H1 (cell line): Measurements from ENCODE around the gene RPTOR. TPM values are rescaled to one million over a fixed set of nuclear protein-coding genes. Genes with fewer than 3 reads are reported as not detected.

Experiments used
- CTCF ChIA-PET: fragments of 300-600 bp; sonication (Branson Sonifier 250); formaldehyde crosslinking; loops from one replicate; lab custom pipeline; 2021; ENCODE audit not compliant: partially characterized antibody; lab: Charles Lee
- POLR2A ChIA-PET: fragments of 300-600 bp; sonication (Branson Sonifier 250); formaldehyde crosslinking; loops from one replicate; lab custom pipeline; 2021; ENCODE audit warnings: inconsistent platforms; ENCODE audit not compliant: partially characterized antibody; lab: Charles Lee
- DNase-seq, 2 experiments: peaks; one replicate each; pipeline versions ENCODE4 v3.0.0 to v3.0.0-alpha.2; 2010 to 2022; ENCODE audit warnings: low spot score in 2 of 2, low read depth in 1 of 2, mixed read lengths in 1 of 2
- FAIRE-seq: peaks from 2 replicates; lab custom pipeline; 2011; peaks lifted over from hg19 to GRCh38; lab: Jason Lieb, UNC
- H2AFZ ChIP-seq: 2 replicates; pipeline ENCODE4 v1.8.1; 2012; ENCODE audit warnings: low read length, inconsistent platforms
- H2AK5ac ChIP-seq: 2 replicates; pipeline ENCODE4 v1.6.1; 2013; ENCODE audit warnings: low read depth, low read length
- H2BK120ac ChIP-seq: replicated peaks from 2 replicates; pipeline ENCODE3; 2013; ENCODE audit warnings: low read depth, low read length, inconsistent platforms
- H2BK12ac ChIP-seq: 2 replicates; pipeline ENCODE4 v1.6.1; 2013; ENCODE audit warnings: low read depth, low read length
- H2BK15ac ChIP-seq: 2 replicates; pipeline ENCODE4 v1.6.1; 2013; ENCODE audit warnings: low read length
- H2BK20ac ChIP-seq: 2 replicates; pipeline ENCODE4 v1.6.1; 2013; ENCODE audit warnings: low read length
- H2BK5ac ChIP-seq: 2 replicates; pipeline ENCODE4 v1.6.1; 2013; ENCODE audit warnings: low read depth, low read length
- H3K14ac ChIP-seq: 2 replicates; pipeline ENCODE4 v1.6.1; 2013; ENCODE audit warnings: inconsistent platforms; ENCODE audit not compliant: insufficient read length
- H3K18ac ChIP-seq: 2 replicates; pipeline ENCODE4 v1.6.1; 2013; ENCODE audit warnings: low read length; ENCODE audit errors: extremely low read depth
- H3K23ac ChIP-seq: 2 replicates; pipeline ENCODE4 v1.6.1; 2013; ENCODE audit warnings: inconsistent platforms; ENCODE audit not compliant: insufficient read length
- H3K23me2 ChIP-seq: 2 replicates; pipeline ENCODE4 v1.6.1; 2013; ENCODE audit warnings: low read depth, low read length
- H3K27ac ChIP-seq: 2 replicates; pipeline ENCODE4 v1.6.1; 2011; ENCODE audit warnings: low read depth, low read length, inconsistent platforms
- H3K27me3 ChIP-seq, 4 experiments: replicated peaks in 1 of 4; 1 replicate in 1 of 4; 2 replicates in 3 of 4; pipeline versions ENCODE4 v1.6.1 to v1.8.1; 2011 to 2013; ENCODE audit warnings: low read length in 3 of 4, mild to moderate bottlenecking in 3 of 4, inconsistent platforms in 2 of 4, mixed read lengths in 2 of 4, moderate library complexity in 1 of 4; ENCODE audit not compliant: control insufficient read depth in 3 of 4, insufficient read depth in 3 of 4; ENCODE audit errors: extremely low read depth in 1 of 4
- H3K36me3 ChIP-seq, 4 experiments: 2 replicates each; pipeline versions ENCODE4 v1.6.1 to v1.8.1; 2011 to 2013; ENCODE audit warnings: mild to moderate bottlenecking in 4 of 4, low read length in 3 of 4, moderate library complexity in 2 of 4, control low read depth in 1 of 4, inconsistent platforms in 1 of 4; ENCODE audit not compliant: insufficient read depth in 4 of 4, control insufficient read depth in 2 of 4
- H3K4ac ChIP-seq: replicated peaks from 2 replicates; pipeline ENCODE3; 2013; ENCODE audit warnings: low read length, low read depth, mixed read lengths, inconsistent platforms; ENCODE audit not compliant: insufficient read length
- H3K4me1 ChIP-seq, 4 experiments: replicated peaks in 1 of 4; 1 replicate in 1 of 4; 2 replicates in 3 of 4; pipeline versions ENCODE4 v1.6.1 to v1.8.1; 2011 to 2013; ENCODE audit warnings: low read length in 3 of 4, inconsistent platforms in 2 of 4, mixed read lengths in 1 of 4; ENCODE audit not compliant: insufficient read depth in 4 of 4, control insufficient read depth in 3 of 4
- H3K4me2 ChIP-seq, 2 experiments: 2 replicates each; pipeline versions ENCODE4 v1.6.1 to v1.8.1; 2011 to 2013; ENCODE audit warnings: low read depth in 2 of 2, low read length in 2 of 2, control low read depth in 1 of 2, inconsistent platforms in 1 of 2, mild to moderate bottlenecking in 1 of 2; ENCODE audit not compliant: insufficient read depth in 1 of 2
- H3K4me3 ChIP-seq, 4 experiments: fragments of 200-600, 300-600 bp in 1 of 4; sonication (generic), shearing (Covaris generic), sonication (Bioruptor Twin) in 1 of 4; 2 replicates each; pipeline versions ENCODE4 v1.5.1 to v1.8.1; 2011 to 2016; ENCODE audit warnings: low read length in 4 of 4, low read depth in 3 of 4, control low read depth in 2 of 4, inconsistent platforms in 2 of 4, mild to moderate bottlenecking in 2 of 4, mixed read lengths in 1 of 4, moderate library complexity in 1 of 4; ENCODE audit not compliant: insufficient read depth in 2 of 4; ENCODE audit errors: extremely low read depth in 1 of 4
- H3K56ac ChIP-seq: replicated peaks from 2 replicates; pipeline ENCODE3; 2013; ENCODE audit warnings: low read depth, mild to moderate bottlenecking, mixed read lengths, low read length, inconsistent platforms; ENCODE audit not compliant: insufficient read length
- H3K79me1 ChIP-seq: 2 replicates; pipeline ENCODE4 v1.6.1; 2013; ENCODE audit warnings: low read depth, low read length, control low read depth
- H3K79me2 ChIP-seq, 2 experiments: 2 replicates each; pipeline versions ENCODE4 v1.6.1 to v1.8.1; 2012 to 2013; ENCODE audit warnings: low read length in 2 of 2, mild to moderate bottlenecking in 2 of 2, inconsistent platforms in 1 of 2; ENCODE audit not compliant: insufficient read depth in 2 of 2, control insufficient read depth in 1 of 2
- H3K9ac ChIP-seq, 4 experiments: replicated peaks in 1 of 4; 1 replicate in 1 of 4; 2 replicates in 3 of 4; pipeline versions ENCODE4 v1.6.1 to v1.8.1; 2011 to 2013; ENCODE audit warnings: low read depth in 3 of 4, low read length in 3 of 4, control low read depth in 2 of 4, mild to moderate bottlenecking in 2 of 4, moderate library complexity in 2 of 4, inconsistent platforms in 1 of 4; ENCODE audit errors: extremely low read depth in 1 of 4
- H3K9me3 ChIP-seq, 2 experiments: 2 replicates each; pipeline versions ENCODE4 v1.6.1 to v1.8.1; 2012 to 2013; ENCODE audit warnings: mild to moderate bottlenecking in 2 of 2, moderate library complexity in 2 of 2, control low read depth in 1 of 2, inconsistent platforms in 1 of 2, low read depth in 1 of 2, low read length in 1 of 2, mixed read lengths in 1 of 2; ENCODE audit not compliant: insufficient read depth in 2 of 2
- H4K20me1 ChIP-seq, 2 experiments: replicated peaks in 1 of 2; 2 replicates each; pipeline versions ENCODE3 to v1.8.1; 2011 to 2013; ENCODE audit warnings: inconsistent platforms in 2 of 2, low read length in 2 of 2, mild to moderate bottlenecking in 1 of 2; ENCODE audit not compliant: insufficient read depth in 2 of 2, control insufficient read depth in 1 of 2
- H4K5ac ChIP-seq: 2 replicates; pipeline ENCODE4 v1.6.1; 2013; ENCODE audit warnings: low read length, low read depth, mixed read lengths, inconsistent platforms; ENCODE audit not compliant: insufficient read length
- H4K8ac ChIP-seq: 2 replicates; pipeline ENCODE4 v1.8.0; 2013; ENCODE audit warnings: mild to moderate bottlenecking, moderate library complexity, low read length, inconsistent platforms; ENCODE audit not compliant: insufficient read depth; ENCODE audit errors: extremely low read depth
- H4K91ac ChIP-seq: replicated peaks from 2 replicates; pipeline ENCODE3; 2013; ENCODE audit warnings: low read length, mixed read lengths, inconsistent platforms; ENCODE audit not compliant: insufficient read length
- JUND ChIP-seq: IDR thresholded peaks from 2 replicates; pipeline ENCODE4 v1.6.1; 2011; ENCODE audit warnings: mild to moderate bottlenecking, improper control_type of control experiment, low read length
- YY1 ChIP-seq: IDR thresholded peaks from 2 replicates; pipeline ENCODE4 v1.6.1; 2011; ENCODE audit warnings: low read depth, mild to moderate bottlenecking, low read length
- WGBS, 2 experiments: shearing (Covaris generic) in 1 of 2; methylation state at CpG; one replicate each; pipeline versions ENCODE4 v1.1.6 to v1.1.7; 2013 to 2015; ENCODE audit warnings: low lambda C conversion rate in 2 of 2, mixed read lengths in 2 of 2, inconsistent platforms in 1 of 2, low coverage in 1 of 2, missing lambda C conversion rate in 1 of 2; ENCODE audit not compliant: insufficient replicate concordance in 2 of 2, insufficient coverage in 1 of 2, insufficient read length in 1 of 2; ENCODE audit errors: extremely low coverage in 1 of 2, missing lambda C conversion rate in 1 of 2; 5-methylcytosine and 5-hydroxymethylcytosine counted together
- polyA plus RNA-seq, 7 experiments: library from polyadenylated mRNA; depleted of rRNA in 3 of 7; stranded (reverse) in 5 of 7; unstranded in 2 of 7; fragments of >200 nt in 5 of 7; fragments of 200-250 nt in 2 of 7; gene quantifications; 1 replicate in 5 of 7; 2 replicates in 1 of 7; 4 replicates in 1 of 7; pipeline versions ENCODE4 v1.2.1 to v1.2.3, GENCODE V29; 2011 to 2013; ENCODE audit warnings: missing spikeins in 2 of 7, mixed read lengths in 2 of 7
- total RNA-seq: library from RNA; stranded (reverse); fragmentation: NEBNext Ultra II Directional; extraction: Animal tissue kit (Norgen Biotek cat#: 25700); gene quantifications from 2 replicates; pipeline ENCODE4 v1.2.1, GENCODE V29; 2021

The RPTOR gene
- total and polyA plus RNA-seq, 2 of the 8 experiments (the other 6 are each of a cell fraction or from before 2014, with no cell fraction given) = 6.9 to 28.7 TPM

DNA sequence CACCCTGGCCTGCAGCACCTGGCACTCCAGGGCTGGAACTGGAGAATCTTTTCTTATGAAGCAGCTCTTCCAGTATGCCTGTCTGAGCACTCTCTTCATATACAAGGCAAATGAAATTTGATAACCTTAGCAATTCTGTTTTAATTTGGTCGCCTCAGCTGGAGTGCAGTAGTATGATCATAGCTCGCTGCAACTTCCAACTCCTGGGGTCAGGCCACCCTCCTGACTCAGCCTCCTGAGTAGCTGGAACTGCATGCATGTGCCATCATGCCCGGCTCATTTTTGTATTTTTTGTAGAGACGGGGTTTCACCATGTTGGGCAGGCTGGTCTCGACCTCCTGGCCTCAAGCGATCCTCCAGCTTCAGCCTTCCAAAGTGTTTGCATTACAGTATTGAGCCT, 306.2 kb downstream of the RPTOR start:
- Histone ChIP-seq H4K5ac (no peak overlapping the region), H3K18ac (no peak overlapping the region), H4K8ac (no peak overlapping the region), H3K9me3 (no peaks in the 10 kb centered on the region), H2AK5ac (no peak overlapping the region), H3K23me2 (no peaks in the 10 kb centered on the region; the same call in 1 of the 2 replicates), H3K4ac (no peak overlapping the region), H3K14ac (no peak overlapping the region), H2BK5ac (no peak overlapping the region), H3K56ac (no peak overlapping the region), H3K27me3 (no peaks in the 10 kb centered on the region), H2BK15ac (no peak overlapping the region), H4K20me1 (peaks cover 0 to 2% of the 10 kb centered on the region in 2 experiments), H2BK120ac (no peak overlapping the region), H4K91ac (no peak overlapping the region), H3K23ac (no peak overlapping the region), H2AFZ (no peak overlapping the region), H3K79me2 (no peaks in the 10 kb centered on the region), H3K4me3 (no peak overlapping the region), H3K4me2 (no peak overlapping the region), H2BK12ac (no peak overlapping the region), H3K36me3 (no peaks in the 10 kb centered on the region), H2BK20ac (no peak overlapping the region), H3K4me1 (peaks cover 0 to 11% (median under 1%) of the 10 kb centered on the region in 4 experiments; a peak in 1 of 7 replicates), H3K9ac (no peak overlapping the region), H3K79me1 (peaks cover 2% of the 10 kb centered on the region), H3K27ac (no peak overlapping the region)
- ChIA-PET POLR2A (interaction anchor here (1.2 kb wide), 1 partner anchor 9 kb away, joined by 3 read pairs; no protein-coding TSS in a partner anchor), CTCF (interaction anchor here (0.5 to 1.6 kb wide), 4 partner anchors 9 to 977 kb away, joined by 3 to 5 read pairs (median 3); no protein-coding TSS in a partner anchor)
- FAIRE-seq (no peak), DNase-seq (no peak)
- WGBS, 2 experiments = 78% methylated on average over 6 of the region's 6 CpGs; no CpG with 5 or more reads in 1 of the 2 experiments
- TF ChIP-seq YY1 (no peak), JUND (no peak)
